ENCODE measurements around the gene REG4.

- TF ChIP-seq TCF4 (CRISPR knock-in tag; IDR thresholded peaks at IDR 0.05; ENCODE audit: borderline replicate concordance): no peak
- TF ChIP-seq GLIS3 (CRISPR knock-in tag; IDR thresholded peaks at IDR 0.05): no peak
- TF ChIP-seq CREB5 (CRISPR knock-in tag; IDR thresholded peaks at IDR 0.05; ENCODE audit: low read depth): no peak
- no peak for TF ChIP-seq PATZ1 (CRISPR knock-in tag; IDR thresholded peaks at IDR 0.05; ENCODE audit: borderline replicate concordance)
- no peak for TF ChIP-seq ZNF565 (CRISPR knock-in tag; conservative IDR thresholded peaks at IDR 0.05; ENCODE audit: low read depth)
- no peak for TF ChIP-seq TSHZ2 (CRISPR knock-in tag; IDR thresholded peaks at IDR 0.05)
- no peak for TF ChIP-seq TOX (CRISPR knock-in tag; IDR thresholded peaks at IDR 0.05; ENCODE audit: borderline replicate concordance)
- no peak for TF ChIP-seq ZNF8 (CRISPR knock-in tag; IDR thresholded peaks at IDR 0.05)
- TF ChIP-seq ZFP30 (CRISPR knock-in tag; IDR thresholded peaks at IDR 0.05): no peak
- no peak for TF ChIP-seq ZFP3 (CRISPR knock-in tag; IDR thresholded peaks at IDR 0.05)
- no peak for TF ChIP-seq ESRRG (CRISPR knock-in tag; IDR thresholded peaks at IDR 0.05)
- TF ChIP-seq CSDC2 (CRISPR knock-in tag; IDR thresholded peaks at IDR 0.05): no peak
- TF ChIP-seq ARNTL (CRISPR knock-in tag; IDR thresholded peaks at IDR 0.05; ENCODE audit: borderline replicate concordance, low read depth): no peak
These were observed 48.9 kb downstream of the REG4 start for GRCh38 chr1:119762409-119762808.
